T-helper 1 cell (primary cell): ENCODE data around the gene STK33.

Source experiments
- DNase-seq, 5 donors: peaks; one replicate each; pipeline ENCODE4 v3.0.0-alpha.2; 2012 to 2020

The STK33 gene

DNA sequence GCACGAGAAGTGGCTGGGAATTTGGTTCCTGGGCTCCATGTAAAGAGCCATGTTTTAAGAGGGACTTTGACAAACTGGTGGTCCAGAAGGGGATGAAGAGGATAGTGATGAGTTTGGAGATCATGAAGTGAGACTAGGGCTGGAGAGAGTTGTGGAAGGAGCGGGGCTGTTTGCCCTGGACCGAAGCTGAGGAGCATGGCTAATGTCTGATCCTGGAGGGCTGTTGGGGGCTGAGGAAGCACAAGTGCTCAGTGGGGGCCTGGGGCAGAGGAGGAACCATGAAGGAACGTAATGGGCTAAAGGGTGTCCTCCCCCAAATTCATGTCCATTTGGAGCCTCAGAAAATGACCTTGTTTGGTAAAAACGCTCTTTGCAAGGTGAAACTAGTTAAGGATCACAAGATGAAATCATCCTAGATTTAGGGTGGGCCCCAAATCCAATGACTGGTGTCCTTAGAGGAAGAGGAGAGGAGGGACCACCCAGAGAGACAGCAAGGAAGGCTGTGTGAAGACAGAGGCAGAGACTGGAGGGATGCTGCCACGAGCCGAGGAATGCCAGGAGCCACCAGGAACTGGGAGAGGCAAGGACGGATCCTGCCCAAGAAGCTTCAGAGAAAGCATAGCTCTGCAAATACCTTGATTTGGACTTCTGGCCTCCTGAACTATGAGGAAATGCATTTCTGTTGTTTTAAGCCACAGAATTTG, 223.1 kb downstream of the STK33 start:
- no peak for DNase-seq

DNA sequence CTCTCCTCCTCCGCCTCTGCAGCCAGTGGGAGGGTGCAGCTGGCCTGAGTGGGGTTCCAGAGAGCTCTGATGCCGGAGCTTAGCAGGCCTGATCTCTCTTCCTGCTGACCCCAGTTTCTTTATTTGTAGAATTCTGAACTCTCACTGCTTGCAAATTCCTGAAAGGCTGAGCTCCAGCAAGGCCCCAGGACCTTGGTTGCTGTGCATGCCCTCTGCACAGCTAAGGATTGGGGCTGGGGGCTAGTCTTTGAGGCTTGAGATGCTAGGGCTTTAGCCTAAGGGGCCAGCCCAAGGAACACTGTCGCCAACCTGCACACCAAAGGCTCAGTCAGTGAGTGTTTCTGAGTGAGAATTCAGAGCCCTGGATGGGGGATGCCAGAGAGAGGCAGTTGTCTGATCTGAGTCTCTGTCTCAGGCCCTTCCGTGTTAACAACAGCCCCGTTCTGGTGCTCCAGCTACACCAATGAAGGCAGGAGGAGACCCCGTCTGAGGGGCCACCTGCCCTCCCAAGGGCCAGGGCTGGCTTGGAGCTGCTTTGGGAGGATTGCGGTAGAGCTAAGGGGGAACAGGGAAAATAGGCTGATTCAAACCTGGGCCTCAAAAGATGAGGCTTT, 224.3 kb downstream of the STK33 start:
- DNase-seq, result no peak

DNA sequence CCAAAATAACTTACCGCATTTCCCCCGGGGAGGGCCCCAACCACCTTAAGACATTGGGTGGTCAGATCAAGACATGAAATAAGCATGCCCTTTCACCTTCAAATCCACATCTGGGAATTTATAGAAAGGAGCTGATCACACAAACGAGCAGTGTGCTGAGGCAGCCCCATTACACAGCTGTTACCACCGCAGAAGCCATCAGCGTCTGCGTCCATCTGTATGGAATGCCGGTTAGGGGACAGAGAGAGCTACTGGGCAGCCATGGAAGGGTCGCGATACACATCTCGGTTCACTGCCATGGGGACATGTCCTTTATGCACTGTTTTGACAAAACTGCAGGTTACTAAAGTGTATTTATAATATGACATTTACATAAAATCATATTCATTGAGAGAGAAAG, 225.3 kb downstream of the STK33 start:
- no peak for DNase-seq

DNA sequence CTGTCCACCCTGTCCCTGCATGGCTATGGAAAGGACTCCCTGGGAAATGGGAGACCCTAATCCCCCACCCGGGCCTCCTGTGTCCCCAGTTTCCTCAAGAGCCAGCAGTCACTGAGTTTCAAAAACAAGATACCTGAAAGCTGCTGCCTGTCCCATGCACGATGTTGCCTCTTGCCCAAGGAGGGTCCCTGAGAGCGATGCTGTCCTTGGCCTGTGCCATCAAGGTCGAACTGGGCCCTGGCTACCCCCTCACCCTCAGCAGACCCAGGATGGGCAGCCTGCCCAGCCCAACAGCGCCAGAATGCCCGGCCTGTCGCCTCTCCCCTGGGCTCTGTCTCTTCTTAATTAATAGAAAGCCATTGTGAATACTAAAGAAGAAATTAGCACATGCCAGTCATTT, 225.8 kb downstream of the STK33 start:
- DNase-seq, result no peak

DNA sequence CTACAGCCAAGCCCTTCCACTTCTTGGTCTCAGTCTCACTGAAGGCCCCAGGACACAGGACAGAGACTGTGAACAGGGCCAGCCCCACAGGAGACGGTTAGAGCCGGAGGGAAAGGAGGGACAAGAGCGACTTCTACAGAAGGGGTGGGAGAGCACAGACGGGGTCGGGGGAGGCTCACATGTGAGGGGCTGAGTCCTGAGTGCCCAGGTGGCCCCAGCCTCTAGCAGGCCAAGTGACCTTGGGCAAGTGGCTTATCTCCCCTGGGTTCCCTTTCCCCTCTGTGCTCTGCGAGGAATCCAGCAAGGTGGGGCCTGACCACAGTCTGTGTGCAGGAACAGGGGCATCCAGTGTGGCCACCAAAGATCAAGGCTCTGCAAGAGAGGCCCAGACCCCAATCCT, 227.7 kb downstream of the STK33 start:
- no peak for DNase-seq

DNA sequence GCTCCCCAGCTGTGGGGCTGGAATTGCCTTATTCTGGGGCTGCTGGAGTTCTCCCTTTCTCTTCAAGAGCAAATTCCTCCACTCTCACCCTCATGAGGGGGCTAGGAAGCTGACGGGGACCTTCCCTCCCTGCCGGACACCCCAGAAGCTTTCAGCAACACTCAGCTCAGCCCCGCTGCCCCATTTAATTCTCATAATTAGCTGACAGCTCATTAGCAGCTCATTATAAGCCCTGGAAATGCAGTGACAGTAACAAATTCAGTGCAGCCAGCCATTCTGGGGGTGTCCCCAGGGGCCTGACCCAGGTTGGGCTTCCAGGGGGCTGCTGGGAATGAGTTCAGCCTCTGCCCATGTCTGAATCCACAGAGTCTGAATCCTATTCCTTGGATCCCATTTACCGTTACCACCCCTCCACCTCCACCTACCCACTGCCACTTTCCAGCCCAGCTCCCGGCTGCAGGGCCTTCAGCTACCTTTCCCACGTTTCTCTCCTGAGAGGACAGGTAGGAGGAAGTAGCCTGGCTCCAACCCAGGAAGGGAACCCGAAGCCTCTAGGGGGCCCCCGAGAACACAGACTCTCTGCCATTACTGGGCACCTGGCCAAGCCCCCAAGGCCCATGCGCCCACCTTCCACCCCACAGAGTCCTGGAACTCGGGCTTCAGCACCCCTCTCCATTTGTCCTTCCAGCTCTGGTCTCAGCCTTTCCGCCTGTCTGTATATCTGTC, 228.6 kb downstream of the STK33 start:
- no peak for DNase-seq

DNA sequence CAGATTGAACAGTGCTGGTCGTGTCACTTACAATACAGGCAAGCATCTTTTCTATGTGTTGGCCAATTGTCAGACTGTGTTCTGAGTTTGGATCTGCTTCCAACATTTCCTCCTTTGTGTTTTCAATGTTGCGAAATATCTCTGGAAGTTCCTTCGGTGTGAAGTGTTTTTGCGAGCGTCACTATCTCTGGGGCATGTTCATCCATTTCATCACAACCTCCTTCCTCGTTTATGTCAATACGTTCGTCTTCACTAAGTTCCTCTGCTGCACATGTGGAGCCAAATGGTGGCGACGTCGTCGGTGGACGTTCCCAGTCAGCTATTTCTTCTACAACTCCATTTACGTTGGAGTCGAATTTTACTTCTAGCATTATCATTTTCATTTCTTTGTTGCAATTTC, 230.1 kb downstream of the STK33 start:
- DNase-seq, result no peak

DNA sequence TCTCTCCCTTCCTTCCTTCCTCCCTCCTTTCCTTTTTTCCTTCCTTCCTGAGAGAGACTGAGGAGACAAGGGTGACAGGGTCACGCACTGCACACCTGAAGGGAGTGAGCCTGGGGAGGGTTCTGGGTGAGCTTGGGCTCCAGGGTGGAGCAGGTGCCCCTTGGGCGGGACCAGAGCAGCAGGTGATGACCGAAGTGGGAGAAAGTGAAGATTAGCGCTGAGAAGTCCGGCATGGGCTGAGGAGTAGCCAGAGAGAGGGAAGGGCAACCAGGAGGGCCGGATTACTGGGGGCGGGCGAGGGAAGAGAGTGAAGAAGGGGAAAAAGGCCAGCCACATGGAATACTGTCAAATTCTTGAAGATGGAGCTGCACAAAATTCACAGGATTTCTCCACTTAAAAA, 231.1 kb downstream of the STK33 start:
- no peak for DNase-seq

DNA sequence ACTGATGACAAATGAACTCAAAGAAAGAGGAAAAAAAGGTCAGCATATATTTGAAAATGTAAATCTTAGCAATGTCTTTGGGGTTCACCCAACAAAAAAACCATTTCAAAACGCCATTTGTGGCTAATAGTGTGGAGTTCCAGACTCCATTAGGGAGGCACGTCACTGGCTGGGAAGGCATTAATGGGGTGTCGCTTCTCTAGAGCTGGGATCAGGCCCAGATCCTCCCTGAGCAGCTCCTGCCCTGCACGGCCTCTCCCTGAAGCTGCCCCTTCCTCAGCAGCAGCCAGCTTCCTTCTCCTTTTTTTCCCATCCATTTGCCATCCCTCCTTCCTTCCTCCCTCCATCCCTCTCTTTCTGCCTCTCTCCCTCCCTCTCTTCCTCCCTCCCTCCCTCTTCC, 231.5 kb downstream of the STK33 start:
- DNase-seq, result no peak

DNA sequence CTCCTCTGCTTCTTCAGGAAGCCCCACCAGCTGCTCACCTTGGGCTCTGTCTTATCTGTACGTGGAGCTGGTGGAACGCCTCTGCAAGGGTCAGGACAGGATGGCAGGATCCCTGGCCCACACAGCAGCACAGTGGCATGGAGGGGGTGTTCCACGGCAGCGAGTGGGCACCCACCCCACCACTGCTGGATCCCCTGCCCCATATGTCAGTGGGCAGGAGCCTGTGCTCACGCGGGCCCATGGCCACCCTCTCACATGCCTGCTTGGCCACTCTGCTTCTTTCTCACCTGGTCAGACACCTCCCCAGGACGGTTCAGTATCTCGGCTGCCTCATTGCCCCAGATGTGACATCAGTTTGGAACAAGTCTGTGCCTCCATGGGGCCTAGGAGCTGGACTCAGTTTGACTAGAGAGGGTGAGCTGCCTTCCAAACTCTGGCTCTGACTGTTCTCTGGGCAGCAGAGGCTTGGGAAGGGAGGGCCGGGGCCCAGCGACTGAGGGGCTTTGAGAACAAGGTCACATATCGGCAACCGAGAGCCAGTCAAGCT, 232.3 kb downstream of the STK33 start:
- DNase-seq, result no peak

DNA sequence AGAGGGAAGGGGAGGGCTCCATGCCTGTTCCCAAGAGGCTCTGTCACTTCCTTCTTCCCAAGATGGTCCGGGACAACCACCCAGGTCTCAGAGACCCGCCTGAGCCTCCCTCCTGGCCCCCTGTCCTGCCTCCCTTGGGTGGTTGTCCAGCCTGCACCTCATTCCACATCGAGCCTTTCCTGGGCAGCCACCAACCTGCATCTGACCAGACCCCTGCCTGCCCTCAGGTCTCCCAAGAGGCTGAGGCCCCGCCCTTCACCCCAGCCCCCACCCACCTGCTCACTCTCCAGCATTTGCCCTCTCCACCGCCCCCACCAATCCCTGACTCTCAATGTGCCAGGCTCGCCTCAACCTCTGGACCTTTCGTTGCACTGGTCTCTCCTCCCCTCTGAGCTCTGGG, 232.8 kb downstream of the STK33 start:
- DNase-seq, result no peak

DNA sequence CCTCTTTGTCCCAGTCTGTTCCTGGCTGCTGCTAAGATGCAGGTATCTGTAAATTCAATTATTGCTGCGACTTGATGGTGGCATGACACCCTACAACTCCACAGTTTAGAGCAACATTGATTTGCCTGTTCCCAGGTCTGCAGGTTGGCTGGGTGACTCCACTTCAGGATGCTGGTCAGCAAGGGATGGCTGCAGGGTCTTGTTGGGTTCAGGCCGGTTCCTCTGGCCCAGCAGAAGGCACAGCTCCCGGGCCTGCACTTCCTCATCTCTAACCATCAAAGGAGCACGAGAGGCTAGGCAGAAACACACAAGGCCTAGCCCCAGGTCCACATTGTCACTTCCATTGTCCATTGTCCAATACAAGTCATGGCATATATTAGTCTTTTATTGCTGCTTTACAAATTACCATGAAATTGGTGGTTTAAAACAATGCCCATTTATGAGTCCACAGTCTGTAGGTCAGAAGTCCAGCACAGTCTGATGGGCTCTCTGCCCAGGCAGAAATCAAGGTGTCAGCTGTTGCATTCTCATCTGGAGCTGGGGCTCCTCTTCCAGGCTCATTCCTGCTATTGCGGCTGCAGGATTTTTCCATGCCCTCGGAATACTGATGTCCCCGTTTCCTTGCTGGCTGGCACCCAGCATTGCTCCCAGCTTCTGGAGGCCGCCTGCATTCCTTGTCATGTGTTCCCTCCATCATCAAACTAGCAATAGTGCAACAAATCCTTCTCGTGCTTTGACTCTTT, 233.8 kb downstream of the STK33 start:
- no peak for DNase-seq

DNA sequence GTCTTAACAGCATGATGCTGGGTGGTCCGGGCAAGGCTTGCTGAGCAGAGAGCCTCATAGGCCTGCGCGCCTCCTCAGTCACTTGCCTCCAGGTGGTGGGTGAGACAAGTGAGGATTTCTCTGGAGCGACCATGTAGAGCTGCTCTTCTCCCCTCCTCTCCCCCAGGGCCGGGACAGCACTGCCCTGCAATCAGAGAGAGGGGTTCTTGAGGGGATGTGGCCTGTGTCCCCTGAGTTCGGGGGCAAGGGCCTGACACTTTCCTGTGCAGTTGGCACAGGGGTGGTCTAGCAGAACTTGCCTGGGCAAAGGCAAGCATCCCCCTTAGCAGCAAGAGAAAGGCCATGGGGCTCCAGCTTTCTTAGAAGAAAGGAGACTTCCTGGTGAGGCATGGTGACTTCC, 234.5 kb downstream of the STK33 start:
- no peak for DNase-seq

DNA sequence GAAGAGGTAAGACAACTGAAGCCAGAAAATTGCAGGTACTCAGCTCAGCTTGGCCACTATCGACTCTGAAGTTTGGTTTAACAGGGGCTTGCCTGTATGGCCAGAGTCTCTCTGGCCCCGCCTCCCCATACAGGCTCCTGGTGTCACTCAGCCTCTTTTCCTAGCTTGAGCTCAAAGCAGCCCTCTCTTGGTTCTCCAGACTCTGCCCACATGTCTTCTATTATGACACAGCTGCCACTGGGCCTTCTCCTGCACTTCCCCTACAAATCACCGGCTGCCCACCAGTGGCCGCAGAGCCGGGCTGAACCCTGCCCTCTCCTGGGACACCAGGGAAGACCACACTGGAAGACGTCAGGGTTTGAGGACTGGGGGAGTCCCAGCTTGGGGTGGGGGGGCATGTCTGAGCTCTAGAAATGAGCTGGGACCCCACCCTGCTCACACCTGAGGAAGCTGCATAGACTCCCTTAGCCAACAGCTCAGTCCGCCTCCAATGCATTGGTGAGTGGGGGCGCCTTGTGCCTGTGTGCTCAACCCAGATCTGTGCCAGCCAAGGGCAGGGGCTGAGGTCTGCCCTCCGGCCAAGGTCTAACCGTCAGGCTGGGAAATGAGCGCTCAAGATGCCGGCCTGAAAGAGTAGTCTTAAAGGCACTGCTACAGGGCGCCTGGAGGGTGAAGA, 236.0 kb downstream of the STK33 start:
- DNase-seq, result no peak

DNA sequence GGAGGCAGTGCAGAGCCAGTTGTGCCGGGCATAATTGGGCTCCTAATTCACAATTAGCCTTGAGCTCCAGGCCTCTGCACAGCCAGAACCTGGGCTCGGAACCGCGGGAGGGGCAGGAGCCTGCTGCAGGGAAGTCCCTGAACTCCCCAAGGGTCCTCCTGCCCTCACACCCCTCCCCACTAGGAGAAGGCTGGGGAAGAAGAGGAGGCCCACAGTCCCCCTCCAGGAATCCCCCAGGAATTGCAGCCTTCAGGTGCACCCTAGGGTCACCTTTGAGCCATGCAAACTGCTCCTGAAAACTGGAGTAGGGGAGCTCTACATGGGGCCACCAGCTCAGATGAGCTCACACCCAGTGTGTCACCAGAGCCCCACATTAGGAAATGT, 236.5 kb downstream of the STK33 start:
- no peak for DNase-seq

DNA sequence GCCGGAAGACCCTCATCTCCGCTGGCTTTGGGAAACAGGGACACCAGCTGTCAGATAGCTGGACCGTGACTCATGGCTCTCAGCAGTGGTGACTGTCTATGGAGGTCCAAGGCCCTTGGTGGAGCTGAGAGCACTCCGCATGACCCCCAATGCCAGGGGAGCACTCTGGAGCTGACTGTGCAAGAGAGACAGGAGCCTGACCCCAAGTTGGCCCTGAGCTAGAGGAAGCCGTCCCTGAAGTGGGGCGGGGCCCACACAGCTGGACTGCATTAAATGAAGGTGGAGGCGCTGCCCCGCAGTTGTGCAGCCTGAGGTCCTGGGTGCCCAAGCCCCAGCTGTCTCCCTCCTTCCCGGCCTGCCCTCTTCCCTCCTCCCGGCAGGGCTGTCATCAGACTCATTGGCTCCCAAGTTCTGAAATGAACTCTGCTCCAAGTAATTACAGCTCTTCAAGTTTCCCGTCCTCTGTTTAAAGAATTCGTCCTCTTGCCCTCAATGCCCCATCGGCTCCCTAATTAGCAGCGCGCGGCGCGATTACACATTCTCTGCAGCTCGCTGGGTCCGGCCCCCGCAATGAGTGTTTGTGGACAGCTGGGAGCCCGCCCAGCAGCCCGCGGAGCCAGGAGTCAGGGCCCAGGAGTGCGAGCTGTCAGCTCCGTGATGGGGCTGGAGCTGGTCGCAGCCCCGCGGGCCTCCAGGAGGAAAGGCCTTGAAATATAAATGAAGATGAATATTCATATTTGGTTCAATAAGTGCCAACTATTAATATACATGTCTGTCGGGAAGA, 237.1 kb downstream of the STK33 start:
- DNase-seq, result no peak

DNA sequence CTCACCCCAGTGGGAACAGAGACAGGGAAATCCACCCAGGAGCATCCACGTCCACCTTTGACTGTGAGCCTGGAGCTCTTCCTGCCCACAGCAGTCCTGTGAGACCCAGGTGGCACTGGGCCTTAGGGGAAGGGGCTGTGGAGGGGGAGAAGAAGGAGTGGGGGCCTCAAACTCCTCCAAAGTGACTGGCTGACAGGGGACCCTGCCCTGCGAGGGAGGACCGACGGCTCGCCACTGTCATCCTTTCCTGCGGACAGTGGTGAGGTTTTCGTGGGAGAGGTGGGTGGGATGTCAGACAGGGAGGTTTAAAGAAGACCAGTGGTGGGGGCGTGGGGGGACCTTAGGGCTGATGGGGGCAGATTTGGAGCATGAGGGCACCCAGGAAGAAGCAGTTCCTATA, 237.8 kb downstream of the STK33 start:
- DNase-seq, result no peak

DNA sequence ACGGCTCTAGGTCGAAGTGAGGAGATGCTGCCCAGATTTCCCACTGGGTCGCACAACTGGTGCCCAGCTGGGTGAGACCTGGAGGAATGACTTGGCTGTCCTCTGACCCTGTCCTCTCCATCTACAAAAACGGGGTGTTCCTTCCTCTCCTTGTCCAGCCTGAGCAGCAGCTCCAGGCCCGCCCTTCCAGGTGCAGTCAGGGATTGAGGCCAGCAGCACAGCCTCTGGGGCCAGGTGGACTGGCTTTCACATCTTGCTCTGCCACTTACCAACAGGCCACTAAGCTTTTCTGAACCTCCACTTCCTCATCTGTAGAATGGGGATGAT, 238.6 kb downstream of the STK33 start:
- no peak for DNase-seq

DNA sequence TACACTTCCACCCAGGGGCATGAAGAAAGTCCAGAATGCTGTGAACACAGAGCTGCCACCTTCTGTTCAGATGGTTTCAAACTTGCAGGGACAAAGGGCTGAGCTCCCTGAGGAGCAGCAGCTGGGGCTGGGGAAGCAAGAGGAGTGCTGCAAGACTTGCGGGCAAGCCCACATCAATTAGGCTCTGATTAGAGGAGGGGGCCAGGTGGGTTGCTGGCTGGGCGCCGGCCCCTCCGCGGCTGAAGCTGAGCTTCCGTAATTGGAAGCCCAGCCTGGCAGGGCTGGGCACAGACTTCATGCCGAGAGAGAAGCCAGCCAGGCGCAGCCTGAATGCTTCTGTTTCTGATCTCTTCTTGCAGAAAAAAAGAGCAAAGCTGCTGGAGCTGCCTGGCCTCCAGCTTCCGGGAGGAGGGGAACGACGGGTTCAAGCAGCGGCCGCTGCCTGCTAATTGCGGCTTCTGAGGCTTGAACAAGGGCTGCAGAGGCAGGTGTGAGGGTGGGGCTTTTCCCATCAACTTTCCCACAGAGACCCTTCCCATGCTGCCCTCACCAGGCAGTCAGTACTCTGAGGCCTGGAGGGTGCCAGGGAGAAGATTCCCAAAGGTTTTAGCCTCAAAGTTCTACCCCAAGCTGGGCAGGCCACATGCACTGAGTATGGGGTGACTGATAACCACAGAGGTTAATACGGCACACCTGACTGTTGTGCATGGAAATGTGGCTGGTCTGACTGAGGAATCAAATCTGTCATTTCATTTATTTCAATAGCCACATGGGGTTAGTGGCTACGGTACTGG, 239.2 kb downstream of the STK33 start:
- no peak for DNase-seq

DNA sequence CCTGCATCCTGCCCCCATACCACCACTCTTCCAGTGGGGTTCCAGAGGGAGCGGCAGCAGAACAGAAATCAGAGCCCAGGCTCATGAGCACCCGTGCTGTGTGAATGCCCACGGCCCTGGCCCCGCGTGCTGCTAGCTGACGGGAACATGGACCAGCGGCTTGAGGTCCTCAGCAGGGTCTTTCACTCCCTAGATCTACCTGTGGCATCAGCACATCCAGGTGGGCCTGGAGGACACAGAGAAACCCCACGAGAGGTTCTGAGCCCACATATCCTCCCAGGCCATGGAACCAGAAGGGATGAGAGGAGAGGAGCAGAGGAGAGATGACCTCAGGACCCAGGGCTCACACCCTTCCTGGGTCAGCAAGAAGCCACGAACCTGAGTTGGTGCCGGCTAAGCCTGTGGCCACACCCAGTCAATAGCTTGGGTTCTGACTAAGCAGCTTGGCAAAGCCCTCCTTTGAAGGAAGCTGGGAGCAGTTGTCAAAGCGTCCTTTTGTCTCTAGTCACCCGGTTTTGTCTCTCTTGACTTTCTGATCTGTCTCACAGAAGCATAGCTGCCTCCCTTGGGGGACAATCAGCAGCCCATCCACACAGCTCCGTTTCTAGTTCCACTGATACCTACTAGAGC, 241.0 kb downstream of the STK33 start:
- no peak for DNase-seq
